HG03558 (cell line): ENCODE data around the gene SPDYE8.
"Not testable (repeated sequence)": the region's sequence is repeated elsewhere in the genome, so short reads cannot be mapped to it uniquely, and the experiment has no call there.

Experiments
- ATAC-seq: cut with Tn5 transposase; IDR thresholded peaks from one replicate; pipeline ENCODE4 v1.9.1; 2021; ENCODE audit warnings: moderate number of reproducible peaks; ENCODE audit not compliant: unreplicated experiment; ENCODE audit errors: extremely low read depth

SPDYE8 gene, protein sequence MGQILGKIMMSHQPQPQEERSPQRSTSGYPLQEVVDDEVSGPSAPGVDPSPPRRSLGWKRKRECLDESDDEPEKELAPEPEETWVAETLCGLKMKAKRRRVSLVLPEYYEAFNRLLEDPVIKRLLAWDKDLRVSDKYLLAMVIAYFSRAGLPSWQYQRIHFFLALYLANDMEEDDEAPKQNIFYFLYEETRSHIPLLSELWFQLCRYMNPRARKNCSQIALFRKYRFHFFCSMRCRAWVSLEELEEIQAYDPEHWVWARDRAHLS

DNA sequence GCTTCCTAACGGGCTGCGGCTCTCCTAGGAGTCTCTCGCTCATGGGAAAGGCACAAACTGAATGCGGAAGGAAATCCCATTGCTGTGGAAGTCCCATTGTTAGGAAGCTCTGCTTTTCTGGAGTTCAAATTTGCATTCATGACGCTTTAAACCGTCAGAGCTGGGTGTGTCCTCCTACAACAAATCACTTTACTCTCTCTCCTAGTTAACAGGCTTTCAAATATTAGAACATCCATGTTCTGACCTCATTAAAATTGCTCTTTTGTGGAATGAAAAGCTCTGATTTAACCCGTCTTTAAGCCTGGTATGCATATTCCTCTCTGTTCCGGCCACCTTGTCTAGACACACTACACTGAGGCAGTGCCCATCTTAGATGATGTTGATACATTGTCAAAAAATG is at the start of gene SPDYE8:
SPDYE8 (minus strand) TSS at position 101 of the 400 bp plus-strand sequence. CDS start 1,800 bp downstream, outside the sequence.
- not testable (repeated sequence) for ATAC-seq

DNA sequence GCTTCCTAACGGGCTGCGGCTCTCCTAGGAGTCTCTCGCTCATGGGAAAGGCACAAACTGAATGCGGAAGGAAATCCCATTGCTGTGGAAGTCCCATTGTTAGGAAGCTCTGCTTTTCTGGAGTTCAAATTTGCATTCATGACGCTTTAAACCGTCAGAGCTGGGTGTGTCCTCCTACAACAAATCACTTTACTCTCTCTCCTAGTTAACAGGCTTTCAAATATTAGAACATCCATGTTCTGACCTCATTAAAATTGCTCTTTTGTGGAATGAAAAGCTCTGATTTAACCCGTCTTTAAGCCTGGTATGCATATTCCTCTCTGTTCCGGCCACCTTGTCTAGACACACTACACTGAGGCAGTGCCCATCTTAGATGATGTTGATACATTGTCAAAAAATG is 28.2 kb upstream of the SPDYE8 start, which contains the start of gene SPDYE11:
SPDYE11 (minus strand) TSS at position 101 of the 400 bp plus-strand sequence. CDS start 1,800 bp downstream, outside the sequence.
- not testable (repeated sequence) for ATAC-seq

DNA sequence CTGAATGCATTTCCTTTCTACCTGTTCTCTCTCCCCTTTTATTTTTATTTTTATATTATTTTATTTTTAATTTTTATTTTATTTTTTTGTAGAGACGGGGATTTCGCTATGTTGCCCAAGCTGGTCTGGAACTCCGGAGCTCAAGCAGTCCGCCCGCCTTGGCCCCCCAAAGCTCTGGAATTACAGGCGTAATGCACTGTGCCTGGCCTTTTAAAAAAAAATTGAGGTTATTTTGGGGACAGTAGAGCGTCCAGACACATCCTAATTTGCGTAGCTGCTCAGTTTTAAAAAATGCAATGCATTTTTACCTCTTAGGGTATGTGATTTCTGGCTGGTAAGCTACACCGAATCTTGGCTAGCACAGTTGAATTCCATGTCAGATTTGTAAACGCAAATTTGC is 23.1 kb downstream of the SPDYE8 start:
- not testable (repeated sequence) for ATAC-seq

DNA sequence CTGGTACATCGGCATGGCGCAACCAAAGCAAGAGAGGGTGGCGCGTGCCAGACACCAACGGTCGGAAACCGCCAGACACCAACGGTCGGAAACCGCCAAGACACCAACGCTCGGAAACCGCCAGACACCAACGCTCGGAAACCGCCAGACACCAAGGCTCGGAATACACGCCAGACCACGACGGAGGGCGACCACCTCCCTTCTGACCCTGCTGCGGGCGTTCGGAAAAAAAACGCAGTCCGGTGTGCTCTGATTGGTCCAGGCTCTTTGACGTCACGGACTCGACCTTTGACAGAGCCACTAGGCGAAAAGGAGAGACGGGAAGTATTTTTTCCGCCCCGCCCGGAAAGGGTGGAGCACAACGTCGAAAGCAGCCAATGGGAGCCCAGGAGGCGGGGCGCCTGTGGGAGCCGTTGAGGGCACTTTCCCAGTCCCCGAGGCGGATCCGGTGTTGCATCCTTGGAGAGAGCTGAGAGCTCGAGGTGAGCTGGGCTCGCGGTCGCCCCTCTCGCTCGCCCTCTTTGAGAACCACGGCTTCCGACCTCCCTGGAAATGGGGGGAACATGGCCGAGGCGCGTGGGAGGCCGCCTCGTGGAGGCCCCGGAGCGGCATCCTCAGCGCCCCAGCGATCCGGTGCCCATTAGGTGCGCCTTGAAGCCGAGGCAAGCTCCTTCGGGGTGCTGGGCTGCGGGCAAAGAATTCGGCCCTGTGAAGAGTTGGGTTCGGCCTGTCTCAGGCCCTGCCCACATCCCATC is 23.7 kb downstream of the SPDYE8 start:
- ATAC-seq: not testable (repeated sequence)

DNA sequence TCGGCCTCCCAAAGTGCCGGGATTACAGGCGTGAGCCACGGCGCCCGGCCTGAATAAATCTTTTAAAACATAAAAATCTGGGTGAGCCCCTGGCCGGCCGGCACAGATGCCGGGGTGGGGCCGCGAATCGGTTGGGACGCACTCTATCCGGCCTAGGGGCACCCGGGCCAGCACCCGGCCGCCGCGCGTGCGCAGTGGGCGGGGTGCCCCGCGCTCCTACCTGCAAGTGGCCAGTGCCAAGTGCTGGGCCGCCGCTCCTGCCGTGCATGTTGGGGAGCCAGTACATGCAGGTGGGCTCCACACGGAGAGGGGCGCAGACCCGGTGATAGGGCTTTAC is 24.2 kb downstream of the SPDYE8 start:
- not testable (repeated sequence) for ATAC-seq

DNA sequence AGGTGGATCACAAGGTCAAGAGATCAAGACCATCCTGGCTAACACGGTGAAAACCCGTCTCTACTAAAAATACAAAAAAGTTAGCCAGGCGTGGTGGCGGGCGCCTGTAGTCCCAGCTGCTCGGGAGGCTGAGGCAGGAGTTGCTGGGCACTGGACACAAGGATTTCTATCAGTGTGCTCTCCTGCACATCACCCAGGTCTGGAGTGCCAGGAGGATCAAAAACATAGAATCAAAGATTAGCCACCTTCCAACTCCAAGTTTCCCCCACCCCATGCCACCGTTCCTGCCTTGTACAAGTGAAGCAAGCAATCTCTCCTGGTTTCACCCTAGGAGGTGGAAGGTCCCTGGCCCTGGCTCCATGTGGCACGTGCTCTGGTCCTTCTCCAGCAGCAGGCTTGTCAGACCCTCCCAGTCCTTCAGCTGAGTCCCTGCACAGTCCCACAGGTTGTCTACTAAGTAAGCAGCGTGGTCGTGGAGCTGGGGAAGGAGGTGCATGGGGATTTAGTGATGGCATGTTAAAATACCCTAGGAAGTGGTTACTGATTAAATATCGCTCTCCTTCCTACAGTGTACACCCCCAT is 31.6 kb downstream of the SPDYE8 start:
- ATAC-seq: not testable (repeated sequence)

DNA sequence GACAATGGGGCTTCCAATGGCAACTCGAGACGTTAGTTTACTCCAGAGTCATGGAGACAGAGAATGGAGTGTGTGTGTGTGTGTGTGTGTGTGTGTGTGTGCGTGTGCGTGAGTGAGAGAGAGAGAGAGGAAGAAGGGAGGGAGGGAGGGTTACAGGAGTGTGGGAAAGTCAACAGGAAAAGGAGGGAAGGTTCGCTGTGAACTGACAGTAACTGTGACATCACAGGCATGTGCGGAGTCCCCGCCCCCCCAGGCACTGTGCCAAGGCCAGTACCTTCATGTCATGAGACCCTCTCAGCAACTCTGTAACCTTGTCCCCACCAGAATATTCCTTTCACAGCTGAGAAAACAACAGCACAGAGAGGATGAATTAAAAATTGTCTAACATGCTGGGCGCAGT is 32.1 kb downstream of the SPDYE8 start:
- ATAC-seq: not testable (repeated sequence)

DNA sequence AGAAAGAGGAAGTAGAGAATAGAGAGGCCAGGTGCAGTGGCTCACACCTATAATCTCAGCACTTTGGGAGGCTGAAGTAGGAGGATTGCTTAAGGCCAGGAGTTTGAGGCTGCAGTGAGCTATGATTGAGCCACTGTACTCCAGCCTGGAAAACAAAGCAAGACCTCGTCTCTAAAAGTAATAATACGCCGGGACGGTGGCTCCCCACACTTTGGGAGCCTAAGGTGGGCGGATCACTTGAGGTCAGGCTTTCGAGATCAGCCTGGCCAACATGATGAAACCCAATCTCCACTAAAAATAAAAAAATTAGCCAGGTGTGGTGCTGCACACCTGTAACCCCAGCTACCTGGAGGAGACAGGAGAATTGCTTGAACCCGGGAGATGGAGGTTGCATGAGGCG is 34.1 kb downstream of the SPDYE8 start:
- not testable (repeated sequence) for ATAC-seq

DNA sequence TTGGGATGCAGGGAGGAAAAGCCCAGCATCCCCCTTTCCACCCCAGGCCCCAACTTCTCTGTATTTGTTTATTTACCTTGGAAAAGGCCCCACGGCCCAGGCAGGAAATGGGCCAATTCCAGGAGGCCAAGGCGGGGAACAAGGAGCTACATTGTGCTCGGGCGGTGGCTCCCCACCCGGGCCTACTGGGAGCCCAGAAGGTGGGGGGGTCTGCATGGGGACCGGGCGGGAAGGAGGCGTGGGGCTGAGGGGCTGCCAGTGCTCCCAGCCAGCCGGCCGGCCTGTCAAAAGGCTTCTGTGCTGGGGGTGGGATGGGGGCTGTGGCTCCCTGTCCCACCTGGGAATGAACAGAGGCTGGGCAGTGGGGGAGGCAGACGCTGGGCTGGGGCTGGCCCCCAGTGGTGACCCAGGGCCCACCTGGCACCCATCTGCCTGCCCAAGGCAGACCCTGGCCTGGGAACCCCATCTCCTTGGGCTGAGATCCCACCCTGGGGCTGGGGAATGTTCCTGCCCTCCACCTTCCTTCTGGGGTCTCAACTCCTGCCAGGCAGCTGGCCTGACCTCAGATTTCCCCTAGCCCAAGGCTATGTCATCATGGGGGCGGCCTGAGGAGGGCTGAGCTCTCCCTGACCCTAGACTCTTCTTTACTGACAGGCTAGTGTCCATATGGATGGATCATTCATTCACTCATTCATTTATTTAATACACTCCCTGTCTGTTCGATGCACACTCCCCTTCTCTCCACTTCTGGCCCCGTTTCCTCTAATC is 39.2 kb downstream of the SPDYE8 start:
- ATAC-seq: not testable (repeated sequence)

DNA sequence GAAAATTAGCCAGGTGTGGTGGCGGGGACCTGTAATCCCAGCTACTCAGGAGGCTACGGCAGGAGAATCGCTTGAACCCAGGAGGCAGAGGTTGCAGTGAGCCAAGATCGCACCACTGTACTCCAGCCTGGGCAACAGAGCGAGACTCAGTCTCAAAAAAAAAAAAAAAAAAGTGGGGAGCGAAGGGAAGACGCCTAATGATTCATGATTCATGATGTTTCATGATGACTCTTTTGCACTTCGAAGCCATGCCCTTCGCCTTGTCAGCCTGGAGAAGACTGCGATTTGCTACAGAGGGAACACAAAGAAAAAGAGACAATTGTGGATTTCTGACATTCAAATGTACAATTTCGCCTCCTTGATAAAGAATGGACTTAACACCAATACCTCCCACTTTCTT is 47.5 kb downstream of the SPDYE8 start:
- not testable (repeated sequence) for ATAC-seq

DNA sequence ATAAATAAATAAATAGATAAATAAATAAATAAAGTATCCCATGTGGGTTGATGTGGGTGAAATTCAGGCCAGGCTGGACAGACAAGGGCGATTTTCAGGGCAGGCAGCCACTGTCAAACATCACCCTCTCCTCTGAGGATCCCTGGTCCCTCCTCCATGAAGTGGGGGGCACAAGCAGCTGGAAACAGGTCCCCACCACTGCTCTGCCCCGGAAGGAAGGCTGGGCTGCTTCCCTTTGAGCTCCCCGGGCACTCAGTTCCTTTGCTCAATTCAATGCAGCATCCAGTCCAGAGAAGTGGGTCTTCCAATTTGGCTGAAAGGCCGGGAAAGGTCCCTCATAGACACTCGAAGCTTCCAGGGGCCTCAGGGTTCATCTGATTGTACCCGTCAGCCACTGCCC is 49.2 kb downstream of the SPDYE8 start:
- ATAC-seq: not testable (repeated sequence)

DNA sequence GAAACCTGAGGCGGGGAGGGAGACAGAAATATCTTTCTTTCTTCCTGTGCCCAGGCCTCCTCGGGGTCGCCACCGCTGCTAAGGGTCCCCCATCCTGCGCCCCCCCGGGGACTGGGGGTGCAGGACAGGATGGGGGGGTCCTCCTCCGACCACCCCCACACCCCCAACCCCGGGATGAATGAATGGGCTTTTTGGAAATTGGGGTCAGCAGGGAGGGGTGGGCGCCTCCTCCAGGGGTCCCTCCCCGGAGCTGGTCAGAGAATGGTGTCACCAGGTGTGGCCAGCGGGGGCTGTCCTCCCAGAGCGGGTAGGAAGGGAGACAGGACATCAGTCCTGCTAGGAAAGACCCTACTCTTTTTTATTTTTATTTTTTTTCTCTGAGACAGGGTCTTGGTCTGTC is 53.1 kb downstream of the SPDYE8 start:
- not testable (repeated sequence) for ATAC-seq

DNA sequence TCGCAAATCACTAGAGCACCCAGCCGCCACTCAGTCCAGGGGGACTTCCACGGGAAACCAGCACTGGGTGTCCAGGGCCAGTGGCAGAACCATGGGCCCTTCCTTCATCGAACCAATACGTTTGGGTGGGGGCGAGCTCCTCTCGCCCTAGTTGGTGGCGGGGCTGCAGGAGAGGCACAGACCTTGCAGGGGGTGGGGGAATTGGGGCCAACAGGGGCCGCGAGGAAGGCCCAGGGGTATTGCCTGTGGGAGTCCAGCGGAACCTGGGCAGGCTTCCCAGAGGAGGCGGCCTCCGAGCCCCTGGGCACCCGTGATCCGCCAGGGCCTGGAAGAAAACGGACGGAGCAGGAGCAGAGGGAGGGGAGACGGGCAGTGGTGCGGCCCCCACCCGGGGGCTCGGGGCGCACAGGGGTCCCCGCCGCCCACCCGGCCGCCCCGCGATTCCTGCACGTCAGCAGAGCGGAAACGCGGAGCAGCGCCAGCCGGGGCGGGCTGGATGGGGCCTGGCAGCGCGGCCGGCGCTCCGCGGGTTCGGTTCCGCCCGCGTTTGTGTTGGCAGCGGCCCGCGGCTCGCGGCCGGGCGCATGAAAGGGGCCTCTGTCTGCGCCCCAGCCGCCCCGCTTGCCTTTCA is 53.8 kb downstream of the SPDYE8 start:
- not testable (repeated sequence) for ATAC-seq

DNA sequence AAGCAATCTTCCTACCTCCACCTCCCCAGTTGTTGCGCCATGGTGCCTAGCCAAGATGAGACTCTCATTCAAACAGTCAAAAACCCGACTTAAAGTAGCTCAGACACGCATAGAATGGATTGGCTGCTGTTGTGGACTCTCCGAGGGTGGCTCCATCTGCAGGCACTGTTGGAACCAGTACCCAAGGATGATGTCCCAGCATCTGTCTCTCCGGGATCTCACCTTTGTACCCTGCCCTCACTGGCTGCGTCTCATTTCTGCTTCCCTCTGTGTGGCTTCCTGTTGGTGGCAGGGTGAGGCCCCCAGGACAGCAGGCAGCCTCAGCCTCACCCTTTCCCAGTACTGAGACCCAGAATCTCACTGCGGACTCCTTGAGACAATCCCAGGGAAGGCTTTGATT is 54.8 kb downstream of the SPDYE8 start:
- ATAC-seq: not testable (repeated sequence)

DNA sequence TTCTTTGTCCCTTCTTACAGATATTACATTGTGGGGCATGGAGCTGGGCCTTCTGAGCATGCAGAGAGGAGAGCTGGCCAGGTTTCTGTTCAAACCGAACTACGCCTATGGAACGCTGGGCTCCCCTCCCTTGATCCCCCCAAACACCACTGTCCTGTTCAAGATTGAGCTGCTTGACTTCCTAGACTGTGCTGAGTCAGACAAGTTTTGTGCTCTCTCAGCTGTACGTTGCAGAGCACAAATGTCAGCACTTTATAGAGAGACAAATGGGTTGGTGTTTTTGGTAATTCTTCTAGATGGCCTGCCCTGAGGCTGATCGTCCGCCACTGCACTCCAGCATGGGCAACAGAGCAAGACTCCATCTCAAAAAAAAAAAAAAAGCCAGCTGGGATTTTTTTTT is 58.1 kb downstream of the SPDYE8 start:
- ATAC-seq: not testable (repeated sequence)
